Right atrium auricular region (tissue), 2 donors: ENCODE results near the gene CYB561D1. TPM values are rescaled to one million over a fixed set of nuclear protein-coding genes. Genes with fewer than 3 reads are reported as not detected.

Experiments used
- DNase-seq: peaks from one replicate; pipeline ENCODE4 v3.0.0-alpha.2; 2019; ENCODE audit warnings: low spot score
- H3K27ac ChIP-seq, 2 donors: fragments of 200-600 bp; sonication (generic); 1 replicate in 1 of 2; 2 replicates in 1 of 2; pipeline ENCODE4 v1.5.1; 2016 to 2019
- H3K27me3 ChIP-seq, 2 donors: fragments of 200-600 bp; sonication (generic); one replicate each; pipeline versions ENCODE4 v1.5.1 to v1.6.0; 2017 to 2019
- H3K36me3 ChIP-seq: fragments of 200-600 bp; sonication (generic); one replicate; pipeline ENCODE4 v1.5.1; 2016
- H3K4me1 ChIP-seq, 2 donors: fragments of 200-600 bp; sonication (generic); one replicate each; pipeline versions ENCODE4 v1.5.1 to v1.6.0; 2017 to 2019
- H3K4me3 ChIP-seq, 2 donors: fragments of 200-600 bp; sonication (generic); 1 replicate in 1 of 2; 2 replicates in 1 of 2; pipeline ENCODE4 v1.5.1; 2017 to 2019; ENCODE audit warnings: mild to moderate bottlenecking in 1 of 2, moderate library complexity in 1 of 2
- H3K9me3 ChIP-seq, 2 donors: fragments of 200-600 bp; sonication (generic); one replicate each; pipeline ENCODE4 v1.5.1; 2019
- CTCF ChIP-seq, 2 donors: fragments of 200-600 bp; sonication (generic); IDR thresholded peaks; one replicate each; pipeline ENCODE4 v1.5.1; 2019; ENCODE audit warnings: antibody characterized with exemption in 2 of 2
- total RNA-seq, 2 donors: library from RNA; depleted of rRNA; stranded (reverse); fragments of >200 nt; gene quantifications; one replicate each; pipeline ENCODE4 v1.1.0, GENCODE V29; 2016

CYB561D1 gene
- total RNA-seq, 2 donors from 2014 or later: 2.6 to 6.9 TPM

GRCh38 chr1:109509176-109510134 lies 15.6 kb downstream of the CYB561D1 start, which contains the start of gene AMIGO1:
AMIGO1 (minus strand) TSS chr1:109509727; CDS start chr1:109508912, 815 bp downstream.
- TF ChIP-seq CTCF (IDR thresholded peaks at IDR 0.05): no peak
- Histone ChIP-seq H3K4me3 (peak within 1 kb of the TSS; percentile 69 to 77), H3K4me1 (peaks cover 0 to 19% of the 10 kb centered on the region in 2 donors), H3K27me3 (no peaks in the 10 kb centered on the region), H3K9me3 (no peaks in the 10 kb centered on the region), H3K27ac (peak within 1 kb of the TSS; percentile 57 to 65), H3K36me3 (no peaks in the 10 kb centered on the region)
- no peak for DNase-seq

- Histone ChIP-seq H3K4me1 (peaks cover 0 to 19% of the 10 kb centered on the region in 2 donors), H3K27ac (no peak overlapping the region), H3K4me3 (no peak overlapping the region), H3K27me3 (no peaks in the 10 kb centered on the region), H3K9me3 (no peaks in the 10 kb centered on the region), H3K36me3 (no peaks in the 10 kb centered on the region)
- TF ChIP-seq CTCF (IDR thresholded peaks at IDR 0.05): no peak
- no peak for DNase-seq
Observed at GRCh38 chr1:109513110-109513710, 19.3 kb downstream of the CYB561D1 start.

- H3K27ac ChIP-seq: no peak overlapping the region
- H3K4me3 ChIP-seq: no peak overlapping the region
- no peaks in the 10 kb centered on the region for H3K36me3 ChIP-seq
- no peaks in the 10 kb centered on the region for H3K27me3 ChIP-seq
- no peak for TF ChIP-seq CTCF (IDR thresholded peaks at IDR 0.05)
- H3K4me1 ChIP-seq: peaks cover 0 to 8% of the 10 kb centered on the region in 2 donors
- H3K9me3 ChIP-seq: no peaks in the 10 kb centered on the region
- DNase-seq: no peak
Observed at GRCh38 chr1:109514846-109515245, 21.0 kb downstream of the CYB561D1 start.

- DNase-seq: no peak
- Histone ChIP-seq H3K27me3 (no peaks in the 10 kb centered on the region), H3K4me3 (no peak overlapping the region), H3K27ac (no peak overlapping the region), H3K4me1 (no peaks in the 10 kb centered on the region), H3K9me3 (no peaks in the 10 kb centered on the region), H3K36me3 (no peaks in the 10 kb centered on the region)
- TF ChIP-seq CTCF (IDR thresholded peaks at IDR 0.05): no peak
Observed at GRCh38 chr1:109516872-109517271, 23.0 kb downstream of the CYB561D1 start.

- TF ChIP-seq CTCF (IDR thresholded peaks at IDR 0.05): no peak
- no peak overlapping the region for H3K4me3 ChIP-seq
- no peaks in the 10 kb centered on the region for H3K36me3 ChIP-seq
- no peak for DNase-seq
- H3K27me3 ChIP-seq: no peaks in the 10 kb centered on the region
- no peaks in the 10 kb centered on the region for H3K9me3 ChIP-seq
- no peaks in the 10 kb centered on the region for H3K4me1 ChIP-seq
- H3K27ac ChIP-seq: no peak overlapping the region
Observed at GRCh38 chr1:109517337-109517736, 23.4 kb downstream of the CYB561D1 start.
